HG03460 (cell line): ENCODE results near the gene ZNF699.
"Not testable (repeated sequence)": the region's sequence is repeated elsewhere in the genome, so short reads cannot be mapped to it uniquely, and the experiment has no call there.

ENCODE experiments used
- ATAC-seq: cut with Tn5 transposase; IDR thresholded peaks from one replicate; pipeline ENCODE4 v1.9.1; 2021; ENCODE audit not compliant: unreplicated experiment

The ZNF699 gene

DNA sequence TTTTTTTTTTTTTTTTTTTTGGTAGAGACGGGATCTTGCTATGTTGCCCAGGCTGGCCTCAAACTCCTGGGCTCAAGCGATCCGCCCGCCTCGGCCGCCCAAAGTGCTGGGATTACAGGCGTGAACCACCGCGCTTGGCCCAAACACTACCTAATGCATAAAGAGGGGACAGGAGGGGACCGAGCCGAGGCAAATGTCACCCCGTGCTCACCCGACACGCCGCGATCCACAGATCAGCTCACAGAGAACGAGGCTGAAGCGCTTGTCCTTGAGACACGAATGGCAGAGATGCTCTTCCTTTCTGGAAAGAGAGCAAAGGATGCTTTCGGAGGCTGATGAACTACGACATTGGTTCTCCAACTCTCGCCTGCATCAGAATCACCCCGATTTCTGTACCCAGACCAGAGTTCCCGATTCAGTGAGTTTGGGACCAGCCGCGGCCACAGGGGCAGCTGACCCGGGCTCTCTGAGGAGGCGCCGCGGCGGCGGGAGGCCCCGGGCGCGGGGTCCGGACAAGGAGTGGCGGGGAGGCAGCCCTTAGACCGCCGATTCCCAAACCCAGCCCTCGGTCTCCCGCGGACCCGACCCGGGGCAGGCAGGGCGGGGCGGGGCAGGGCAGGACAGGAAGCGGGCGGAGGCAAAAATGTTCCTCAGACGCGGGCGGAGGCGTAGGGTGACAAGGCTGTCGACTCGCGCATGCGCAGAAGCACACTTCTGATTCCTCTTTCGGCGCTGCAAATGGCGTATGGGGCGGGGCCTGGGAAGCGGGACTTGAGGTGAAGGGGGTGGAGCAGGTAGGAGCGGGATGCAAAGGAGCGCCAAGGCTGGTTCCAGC, at the start of gene ZNF699:
TSS of gene ZNF699 (minus strand) at position 700 of the 835 bp plus-strand sequence. CDS start 4,719 bp downstream, outside the sequence.
- ATAC-seq: peak; percentile 86

DNA sequence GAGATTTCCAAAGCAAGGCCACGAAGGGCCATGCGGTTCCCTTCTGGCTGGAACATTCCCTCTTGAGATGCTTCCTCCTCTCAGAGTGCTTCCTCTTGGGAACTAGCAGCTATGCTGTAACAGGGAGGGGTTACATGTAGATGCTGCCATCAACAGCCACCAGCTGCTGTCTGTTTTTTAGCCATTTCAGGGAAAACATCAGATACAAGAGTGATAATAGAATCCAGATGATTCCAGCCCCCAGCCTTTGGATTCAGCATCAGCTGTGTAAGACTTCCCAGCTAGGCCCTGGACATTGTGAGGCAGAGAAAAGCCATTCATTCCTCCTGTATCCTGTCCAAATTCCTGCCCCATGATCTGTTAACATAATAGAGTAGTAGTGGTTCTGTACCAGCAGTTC, 45.0 kb upstream of the ZNF699 start:
- no peak for ATAC-seq

DNA sequence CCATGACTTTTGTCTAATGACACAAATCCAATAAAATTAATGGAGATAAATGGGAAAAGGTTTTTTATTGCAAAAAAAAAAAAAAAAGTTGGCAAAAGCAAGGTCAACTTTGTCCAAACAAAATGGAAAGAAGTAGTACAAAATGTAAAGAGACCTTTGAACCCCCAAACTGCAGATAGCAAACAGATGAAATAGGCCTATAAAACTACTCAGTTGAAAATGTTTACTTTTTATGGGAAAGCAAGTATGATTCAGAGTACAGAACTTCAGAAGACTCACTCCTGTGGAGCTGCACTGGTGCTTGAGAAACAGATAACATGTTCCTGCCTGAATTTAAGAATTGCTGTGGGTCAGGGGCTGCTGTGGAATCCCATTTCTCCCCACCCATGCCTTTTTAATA, 43.4 kb upstream of the ZNF699 start:
- ATAC-seq: no peak

DNA sequence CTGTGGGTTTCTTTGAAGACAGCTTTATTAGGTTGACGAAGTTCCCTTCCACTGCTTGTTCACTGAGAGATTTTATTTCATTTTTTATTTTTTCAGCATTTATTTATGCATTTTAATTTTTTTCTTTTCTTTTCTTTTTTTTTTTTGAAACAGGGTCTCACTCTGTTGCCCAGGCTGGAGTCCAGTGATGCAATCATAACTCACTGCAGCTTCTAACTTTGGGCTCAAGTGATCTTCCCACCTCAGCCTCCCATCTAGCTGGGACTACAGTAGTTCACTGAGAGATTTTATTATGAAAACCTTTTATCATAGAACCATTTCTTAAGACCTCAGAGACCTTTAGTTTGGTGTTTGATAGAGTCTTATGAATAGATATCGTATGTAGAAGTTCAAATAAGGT, 42.9 kb upstream of the ZNF699 start:
- ATAC-seq: no peak

DNA sequence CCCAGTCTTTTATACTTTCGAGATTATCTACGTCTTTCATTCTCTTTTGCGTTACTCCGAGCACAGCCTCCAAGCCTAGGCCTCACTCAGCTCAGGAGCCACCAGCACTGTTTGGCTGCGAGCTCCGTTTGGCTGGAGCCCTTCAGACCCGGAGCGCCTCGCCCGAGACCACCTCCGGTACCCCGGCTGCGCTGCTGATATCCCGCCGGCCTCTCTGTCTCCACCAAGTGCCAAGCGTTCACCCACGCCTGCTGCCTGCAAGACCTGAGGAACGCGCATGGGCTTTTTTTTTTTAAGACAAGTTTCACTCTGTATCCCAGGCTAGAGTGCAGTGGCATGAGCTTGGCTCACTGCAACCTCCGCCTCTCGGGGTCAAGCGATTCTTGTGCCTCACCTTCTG, 39.0 kb upstream of the ZNF699 start:
- ATAC-seq: no peak

DNA sequence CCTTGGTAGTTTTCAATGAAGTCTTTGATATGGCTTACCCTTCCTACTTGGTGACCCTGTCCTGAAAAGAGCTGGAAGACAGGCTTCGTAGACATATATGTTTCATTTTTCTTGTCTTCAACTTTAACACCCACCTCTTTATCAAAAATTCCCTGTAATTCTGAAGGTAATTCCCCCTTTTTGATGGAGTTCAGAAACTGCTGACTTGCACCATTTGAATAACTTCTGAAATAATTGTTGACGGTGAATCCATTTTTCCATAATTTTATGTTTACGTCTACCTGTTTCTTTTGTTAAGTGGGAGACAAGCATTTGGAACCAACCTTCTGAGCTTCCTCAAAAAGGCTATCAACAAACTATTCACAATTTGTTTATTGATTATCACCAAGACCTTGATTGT, 38.6 kb upstream of the ZNF699 start:
- no peak for ATAC-seq

DNA sequence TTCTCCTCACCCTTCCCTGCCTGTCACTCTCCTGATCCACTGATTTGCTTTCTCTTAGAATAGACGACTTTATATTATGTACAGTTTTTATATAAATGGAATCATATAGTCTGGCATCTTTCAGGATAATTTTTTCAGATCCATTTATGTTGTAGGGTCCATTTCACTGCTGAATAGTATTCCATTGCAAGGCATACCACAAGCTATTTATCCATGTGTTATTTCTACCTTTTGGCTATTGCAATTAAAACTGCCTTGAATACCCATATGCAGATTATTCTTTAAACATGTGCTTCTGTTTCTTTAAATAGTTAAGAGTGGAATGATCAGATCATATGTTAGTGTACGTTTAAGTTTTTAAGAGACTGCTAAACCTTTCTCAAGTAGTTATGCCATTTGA, 35.4 kb upstream of the ZNF699 start:
- no peak for ATAC-seq

DNA sequence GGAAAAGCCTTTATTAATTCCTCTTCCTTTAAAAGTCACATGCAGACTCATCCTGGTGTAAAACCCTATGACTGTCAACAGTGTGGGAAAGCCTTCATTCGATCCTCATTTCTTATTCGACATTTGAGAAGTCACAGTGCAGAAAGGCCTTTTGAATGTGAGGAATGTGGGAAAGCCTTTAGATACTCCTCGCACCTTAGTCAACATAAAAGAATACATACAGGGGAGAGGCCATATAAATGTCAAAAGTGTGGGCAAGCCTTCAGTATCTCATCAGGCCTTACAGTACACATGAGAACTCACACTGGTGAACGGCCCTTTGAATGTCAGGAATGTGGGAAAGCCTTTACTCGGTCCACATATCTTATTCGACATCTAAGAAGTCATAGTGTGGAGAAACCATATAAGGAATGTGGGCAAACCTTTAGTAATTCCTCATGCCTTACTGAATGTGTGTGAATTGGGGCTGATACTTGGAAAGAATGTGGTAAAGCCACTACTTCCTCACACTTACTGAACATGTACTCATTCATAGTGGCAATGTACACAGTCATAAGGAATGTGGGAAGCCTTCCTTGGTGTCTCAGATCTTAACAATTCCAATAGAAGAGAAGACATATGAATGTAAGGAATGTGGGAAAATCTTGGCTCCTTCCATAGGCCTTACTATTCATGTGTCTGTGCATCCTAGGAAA, 33.1 kb upstream of the ZNF699 start:
- ATAC-seq: no peak

DNA sequence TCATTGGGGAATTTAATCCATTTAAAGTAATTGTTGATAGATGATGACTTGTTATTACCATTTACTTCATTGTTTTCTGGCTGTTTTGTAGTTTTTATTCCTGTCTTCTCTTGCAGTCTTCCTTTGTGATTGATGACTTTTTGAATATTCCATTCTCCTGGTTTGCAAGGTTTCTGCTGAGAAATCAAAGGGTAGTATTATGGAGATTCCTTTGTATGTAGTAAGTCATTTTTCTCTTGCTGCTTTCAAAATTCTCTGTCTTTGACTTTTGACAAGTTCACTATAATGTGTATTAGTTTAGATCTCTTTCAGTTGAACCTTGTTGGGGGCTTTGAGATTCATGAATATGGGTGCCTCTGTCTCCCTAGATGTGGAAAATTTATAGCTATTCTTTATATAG, 20.4 kb upstream of the ZNF699 start:
- ATAC-seq: no peak

DNA sequence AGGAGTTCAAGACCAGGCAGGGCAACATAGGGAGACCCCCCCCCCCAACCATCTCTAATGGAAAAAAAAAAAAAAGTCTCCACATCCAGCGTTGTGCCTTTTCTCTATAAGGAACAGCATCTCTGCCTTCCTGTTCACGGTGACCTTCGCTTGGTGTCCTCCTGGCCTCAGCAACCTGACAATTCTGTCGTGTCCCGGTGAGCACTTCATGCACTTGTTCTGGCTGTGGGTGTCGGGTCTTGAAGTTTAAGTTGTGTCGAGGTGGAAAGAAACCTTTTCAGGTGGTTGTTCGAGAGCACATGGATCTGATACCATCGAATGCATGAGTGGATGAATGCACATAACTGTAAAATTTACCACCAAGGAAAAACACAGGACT, 14.9 kb upstream of the ZNF699 start:
- ATAC-seq: no peak

DNA sequence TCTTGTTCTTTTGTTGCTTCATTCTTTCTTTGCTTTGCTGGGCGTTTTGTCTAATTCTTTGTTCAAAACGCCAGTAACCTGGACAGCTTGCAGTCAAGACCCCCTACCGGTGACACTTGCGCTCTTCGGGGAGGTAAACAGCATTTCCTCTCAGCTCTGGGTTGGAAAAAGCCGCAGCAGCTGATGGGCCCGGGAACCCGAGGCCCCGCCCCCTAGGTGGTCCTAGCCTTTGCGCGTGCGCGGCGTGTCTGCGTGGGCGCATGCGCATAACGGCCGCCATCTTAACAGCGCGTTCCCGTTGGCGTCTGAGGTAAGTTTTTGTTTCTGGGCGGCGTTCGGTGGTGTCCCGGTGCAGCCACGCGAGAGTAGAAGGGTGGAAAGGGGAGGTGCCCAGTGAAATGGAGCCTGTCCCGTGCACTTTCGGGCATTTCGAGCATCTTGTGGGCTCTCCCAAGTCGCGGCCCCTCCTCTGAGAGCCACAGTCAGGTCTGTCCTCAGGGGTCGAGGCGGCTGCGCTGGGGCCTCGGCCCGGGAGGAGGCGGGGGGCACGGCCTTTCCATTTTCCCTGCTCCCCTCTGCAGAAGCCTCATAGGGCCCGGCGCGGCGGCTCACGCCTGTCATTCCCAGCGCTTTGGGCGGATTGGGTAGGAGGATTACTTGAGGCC, 14.4 kb upstream of the ZNF699 start, which contains the start of gene ZNF559:
TSS of gene ZNF559 (plus strand) at position 261 of the 665 bp plus-strand sequence. CDS start 14,371 bp downstream, outside the sequence.
- peak; percentile 96 for ATAC-seq

DNA sequence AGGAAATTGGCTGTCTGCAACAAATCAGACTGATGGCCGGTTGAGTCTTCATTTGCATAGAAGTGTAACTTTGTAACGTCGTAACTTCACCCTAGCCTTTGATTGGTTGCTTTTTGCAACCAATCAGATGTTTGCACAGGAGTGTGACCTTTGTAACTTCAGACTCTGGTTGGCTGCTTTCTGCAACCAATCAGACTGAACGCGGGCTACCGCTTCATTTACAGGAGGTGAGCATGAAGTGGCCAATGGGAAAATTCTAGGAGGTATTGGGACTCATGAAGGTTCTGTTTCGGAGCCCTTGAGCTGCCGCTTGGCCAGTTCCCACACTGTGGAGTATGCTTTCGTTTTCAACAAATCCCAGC, 13.9 kb upstream of the ZNF699 start:
- ATAC-seq: peak; percentile 29

DNA sequence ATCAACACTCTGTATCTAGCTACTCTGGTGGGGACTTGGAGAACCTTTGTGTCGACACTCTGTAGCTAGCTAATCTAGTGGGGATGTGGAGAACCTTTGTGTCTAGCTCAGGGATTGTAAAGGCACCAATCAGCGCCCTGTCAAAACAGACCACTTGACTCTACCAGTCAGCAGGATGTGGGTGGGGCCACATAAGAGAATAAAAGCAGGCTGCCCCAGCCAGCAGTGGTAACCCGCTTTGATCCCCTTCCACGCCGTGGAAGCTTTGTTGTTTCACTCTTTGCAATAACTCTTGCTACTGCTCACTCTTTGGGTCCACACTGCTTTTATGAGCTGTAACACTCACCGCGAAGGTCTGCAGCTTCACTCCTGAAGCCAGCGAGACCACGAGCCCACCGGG, 12.6 kb upstream of the ZNF699 start:
- ATAC-seq: not testable (repeated sequence)

DNA sequence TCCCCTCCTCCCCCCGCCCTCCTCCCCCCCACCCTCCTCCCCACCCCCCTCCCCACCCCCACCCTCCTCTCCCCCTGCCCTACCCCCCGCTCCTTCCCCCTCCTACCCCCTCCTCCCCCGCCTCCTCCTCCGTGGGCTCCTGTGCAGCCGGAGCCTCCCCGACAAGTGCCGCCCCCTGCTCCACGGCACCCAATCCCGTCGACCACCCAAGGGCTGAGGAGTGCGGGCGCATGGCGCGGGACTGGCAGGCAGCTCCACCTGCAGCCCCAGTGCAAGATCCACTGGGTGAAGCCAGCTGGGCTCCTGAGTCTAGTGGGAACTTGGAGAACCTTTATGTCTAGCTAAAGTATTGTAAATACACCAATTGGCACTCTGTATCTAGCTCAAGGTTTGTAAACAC, 12.1 kb upstream of the ZNF699 start:
- not testable (repeated sequence) for ATAC-seq

DNA sequence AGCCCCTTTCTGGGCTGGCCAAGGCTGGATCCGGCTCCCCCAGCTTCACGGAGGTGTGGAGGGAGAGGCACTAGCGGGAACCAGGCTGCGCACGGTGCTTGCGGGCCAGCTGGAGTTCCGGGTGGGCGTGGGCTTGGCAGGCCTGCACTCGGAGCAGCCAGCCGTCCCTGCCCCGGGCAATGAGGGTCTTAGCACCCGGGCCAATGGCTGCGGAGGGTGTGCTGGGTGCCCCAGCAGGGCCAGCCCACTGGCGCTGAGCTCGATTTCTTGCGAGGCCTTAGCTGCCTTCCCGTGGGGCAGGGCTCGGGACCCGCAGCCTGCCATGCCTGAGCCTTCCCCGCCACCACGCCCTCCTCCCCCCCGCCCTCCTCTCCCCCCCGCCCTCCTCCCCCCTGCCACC, 11.7 kb upstream of the ZNF699 start:
- ATAC-seq: no peak

DNA sequence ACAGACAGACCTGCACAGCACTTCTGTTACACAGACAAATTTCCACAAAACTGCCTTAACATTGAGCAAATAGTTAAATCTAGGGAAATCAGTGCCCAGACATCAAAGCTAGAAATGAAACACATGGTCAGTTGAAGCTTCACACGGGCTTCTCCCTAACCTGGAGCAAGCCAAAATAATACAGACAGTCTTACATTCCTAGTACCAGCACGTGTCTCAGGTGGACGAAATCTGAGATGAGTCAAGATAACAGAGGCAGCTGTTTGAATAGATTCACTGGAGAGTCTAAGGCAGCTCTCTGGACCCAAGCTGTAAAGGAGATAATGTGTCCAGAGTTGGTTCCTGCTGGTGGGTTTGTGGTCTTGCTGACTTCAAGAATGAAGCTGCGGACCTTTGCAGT, 4.1 kb upstream of the ZNF699 start:
- ATAC-seq: no peak

DNA sequence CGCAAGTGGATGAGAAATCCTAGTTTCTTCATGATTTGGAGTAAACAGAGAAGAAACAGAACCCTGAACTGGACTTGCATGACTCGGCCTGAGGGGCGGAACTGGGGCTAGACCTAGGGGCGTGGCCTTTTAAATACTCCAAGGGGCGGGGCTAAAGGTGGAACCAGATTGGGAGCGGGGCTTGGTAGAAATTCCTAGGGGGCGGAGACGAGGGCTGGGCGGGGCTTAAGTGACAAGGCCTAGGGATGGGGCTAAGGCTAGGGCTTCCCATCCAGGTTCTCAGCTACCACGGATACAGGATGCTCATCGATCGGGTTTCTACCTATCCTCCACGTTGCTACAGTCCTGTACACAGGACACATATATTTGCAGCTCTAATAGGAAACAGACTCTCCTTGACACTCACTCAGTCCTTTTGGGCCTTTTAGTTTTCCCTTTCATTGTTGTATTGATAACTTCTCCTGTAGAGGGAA, 372 bp upstream of the ZNF699 start:
- peak; percentile 58 for ATAC-seq

DNA sequence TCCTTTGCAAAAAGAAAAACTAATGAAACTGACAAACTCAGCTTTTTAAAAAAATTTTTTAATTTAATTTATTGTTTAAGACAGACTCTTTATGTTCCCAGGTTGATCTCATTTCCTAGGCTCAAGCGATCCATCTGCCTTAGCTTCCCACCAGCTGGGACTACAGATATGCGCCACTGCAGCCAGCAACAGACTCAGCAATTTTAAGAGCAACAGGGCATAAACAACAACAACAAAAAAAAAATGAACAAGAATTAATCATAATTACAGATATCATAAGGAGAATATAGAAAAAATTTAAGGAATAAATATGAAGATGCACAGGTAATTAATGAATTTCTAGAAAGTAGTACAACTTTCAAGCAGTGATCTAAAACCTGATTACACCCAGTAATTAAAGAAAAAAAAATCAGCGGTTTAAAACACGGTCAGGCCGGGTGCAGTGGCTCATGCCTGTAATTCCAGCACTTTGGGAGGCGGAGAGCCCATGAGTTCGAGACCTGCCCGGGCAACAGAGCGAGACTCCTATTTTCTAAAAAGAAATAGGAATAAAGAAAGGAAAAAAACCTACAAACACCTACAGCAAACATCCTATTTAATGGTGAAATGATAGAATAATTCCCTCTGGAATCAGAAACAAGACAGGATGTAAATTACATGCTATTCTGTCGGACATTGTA, 1.4 kb downstream of the ZNF699 start:
- ATAC-seq: no peak

DNA sequence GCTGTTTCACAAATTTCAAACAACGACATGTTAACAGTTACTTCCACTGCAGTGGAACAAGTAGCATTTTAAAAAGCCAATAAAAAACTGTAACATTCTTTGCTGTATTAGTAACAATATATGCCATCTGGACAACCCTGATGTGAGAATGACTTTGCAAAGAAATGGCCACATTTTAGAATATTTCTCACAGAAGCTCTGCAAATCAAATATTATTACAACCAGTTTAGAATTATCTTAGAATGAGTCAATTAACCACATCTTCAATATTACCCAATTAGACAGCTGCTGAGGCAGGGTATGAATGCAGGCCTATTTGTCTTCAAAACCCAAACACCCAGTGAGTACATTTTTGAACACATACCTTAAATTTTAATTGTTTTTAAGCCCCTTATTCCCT, 3.2 kb downstream of the ZNF699 start:
- ATAC-seq: no peak

DNA sequence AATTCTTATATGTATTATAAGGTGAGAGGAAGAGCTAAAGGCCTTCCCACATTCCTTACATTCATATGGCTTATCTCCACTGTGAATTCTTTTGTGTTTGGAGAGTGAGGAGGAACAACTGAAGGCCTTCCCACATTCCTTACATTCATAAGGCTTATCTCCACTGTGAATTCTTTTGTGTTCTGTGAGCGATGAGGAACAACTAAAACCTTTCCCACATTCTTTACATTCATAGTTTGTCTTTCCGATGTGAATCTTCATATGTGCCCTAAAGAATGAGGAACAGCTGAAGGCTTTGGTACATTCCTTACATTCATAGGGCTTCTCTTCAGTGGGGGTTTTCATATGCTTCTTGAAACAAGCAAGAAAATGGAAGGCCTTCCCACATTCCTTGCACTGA, 13.3 kb downstream of the ZNF699 start:
- no peak for ATAC-seq

DNA sequence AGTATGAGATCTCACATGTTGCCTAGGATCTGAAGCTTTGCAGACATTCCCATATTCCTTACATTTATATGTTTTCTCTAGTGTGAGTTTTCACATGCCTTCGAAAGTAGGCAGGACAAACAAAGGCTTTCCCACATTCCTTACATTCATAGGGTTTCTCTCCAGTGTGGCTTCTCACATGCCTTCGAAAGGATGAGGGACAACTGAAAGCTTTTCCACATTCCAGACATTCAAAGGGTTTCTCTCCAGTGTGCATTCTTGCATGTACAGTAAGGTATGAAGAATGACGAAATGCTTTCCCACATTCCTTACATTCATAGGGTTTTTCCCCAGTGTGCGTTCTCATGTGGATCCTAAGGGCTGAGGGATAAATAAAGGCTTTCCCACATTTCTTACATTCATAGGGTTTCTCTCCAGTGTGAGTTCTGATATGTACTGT, 14.2 kb downstream of the ZNF699 start:
- ATAC-seq: no peak
